A673 (cell line): ENCODE results near the gene TAPBPL.

Experiments
- EZH2 ChIP-seq: fragments of 200-600 bp; sonication (generic); IDR thresholded peaks from 2 replicates; pipeline ENCODE4 v1.6.1; 2017; ENCODE audit warnings: borderline replicate concordance, low read depth, mild to moderate bottlenecking, mixed read lengths, antibody characterized with exemption, low read length; ENCODE audit not compliant: poor library complexity, severe bottlenecking
- TF ChIP-seq, protein P1 (sequence below): fragments of 300-800, 200-600 bp; sonication (generic); conservative IDR thresholded peaks from 2 replicates; pipeline ENCODE4 v1.5.1; 2017; ENCODE audit warnings: low read depth, mild to moderate bottlenecking, antibody characterized with exemption, low read length, moderate library complexity, mixed read lengths

DNA sequence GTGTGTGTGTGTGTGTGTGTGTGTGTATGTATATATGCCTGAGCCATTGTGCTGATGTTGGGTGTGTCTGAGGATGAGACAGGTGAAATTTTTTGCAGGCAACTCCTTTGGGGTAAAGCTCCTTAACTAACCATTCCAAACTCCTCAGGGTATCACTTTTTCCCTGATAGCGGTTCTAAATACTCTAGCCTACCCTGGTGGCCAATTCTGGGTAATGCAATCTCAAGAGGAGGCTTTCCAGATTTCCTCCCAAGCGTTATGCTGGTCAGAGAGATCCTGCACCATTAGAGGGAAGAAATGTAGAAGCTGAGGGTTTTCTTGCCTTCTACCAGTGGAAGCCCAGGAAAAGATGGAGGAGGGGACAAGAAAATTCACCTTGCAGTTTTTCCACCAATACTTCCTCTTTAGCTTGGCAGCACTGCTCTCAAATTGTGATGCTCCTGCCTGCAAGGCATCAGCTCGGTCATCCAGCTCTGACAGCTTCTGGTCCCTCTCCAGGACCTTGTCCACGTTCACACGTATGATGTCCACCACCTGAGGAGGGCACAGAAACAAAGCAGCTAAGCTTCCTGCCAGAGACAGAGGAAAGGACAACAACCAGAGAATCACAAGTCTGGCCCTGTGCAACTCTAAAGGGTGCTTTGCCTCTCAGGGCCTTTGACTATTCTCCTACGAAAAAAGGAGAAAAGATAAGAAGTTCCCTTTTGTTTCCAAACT, 13.8 kb downstream of the TAPBPL start:
- TF ChIP-seq, protein P1, sequence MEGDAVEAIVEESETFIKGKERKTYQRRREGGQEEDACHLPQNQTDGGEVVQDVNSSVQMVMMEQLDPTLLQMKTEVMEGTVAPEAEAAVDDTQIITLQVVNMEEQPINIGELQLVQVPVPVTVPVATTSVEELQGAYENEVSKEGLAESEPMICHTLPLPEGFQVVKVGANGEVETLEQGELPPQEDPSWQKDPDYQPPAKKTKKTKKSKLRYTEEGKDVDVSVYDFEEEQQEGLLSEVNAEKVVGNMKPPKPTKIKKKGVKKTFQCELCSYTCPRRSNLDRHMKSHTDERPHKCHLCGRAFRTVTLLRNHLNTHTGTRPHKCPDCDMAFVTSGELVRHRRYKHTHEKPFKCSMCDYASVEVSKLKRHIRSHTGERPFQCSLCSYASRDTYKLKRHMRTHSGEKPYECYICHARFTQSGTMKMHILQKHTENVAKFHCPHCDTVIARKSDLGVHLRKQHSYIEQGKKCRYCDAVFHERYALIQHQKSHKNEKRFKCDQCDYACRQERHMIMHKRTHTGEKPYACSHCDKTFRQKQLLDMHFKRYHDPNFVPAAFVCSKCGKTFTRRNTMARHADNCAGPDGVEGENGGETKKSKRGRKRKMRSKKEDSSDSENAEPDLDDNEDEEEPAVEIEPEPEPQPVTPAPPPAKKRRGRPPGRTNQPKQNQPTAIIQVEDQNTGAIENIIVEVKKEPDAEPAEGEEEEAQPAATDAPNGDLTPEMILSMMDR = peak; percentile 82
- TF ChIP-seq EZH2 = no peak
